ENCODE data around the gene EIF4E3. TPM values are rescaled to one million over a fixed set of nuclear protein-coding genes. Genes with fewer than 3 reads are reported as not detected.

EIF4E3 gene
- total RNA-seq, 1 experiment from 2014 or later, result not detected

- no peak overlapping the region for H3K9ac ChIP-seq (ENCODE audit: low read length)
- no peaks in the 10 kb centered on the region for H3K27me3 ChIP-seq (ENCODE audit: low read length)
- H3K9me3 ChIP-seq (ENCODE audit: low read length), result no peaks in the 10 kb centered on the region
- H3K36me3 ChIP-seq (ENCODE audit: insufficient read depth, low read length), result no peaks in the 10 kb centered on the region
- no peaks in the 10 kb centered on the region for H3K4me1 ChIP-seq (ENCODE audit: low read length)
- H4K20me1 ChIP-seq (ENCODE audit: insufficient read depth, low read depth, low read length), result no peaks in the 10 kb centered on the region
- H3K27ac ChIP-seq (ENCODE audit: low read length), result no peak overlapping the region
- H2AFZ ChIP-seq (ENCODE audit: low read length), result no peak overlapping the region
- DNase-seq, result no peak
- no peak overlapping the region for H3K4me3 ChIP-seq (ENCODE audit: low read length)
- no peaks in the 10 kb centered on the region for H3K79me2 ChIP-seq (ENCODE audit: low read length)
- no peaks in the 10 kb centered on the region for H3K9me2 ChIP-seq (replicated peaks; ENCODE audit: insufficient read depth, low read length)
- H3K4me2 ChIP-seq (ENCODE audit: low read depth, low read length, poor library complexity, severe bottlenecking), result no peak overlapping the region
These were observed 7.1 kb downstream of the EIF4E3 start for GRCh38 chr3:71718072-71718471.

GRCh38 chr3:71714595-71714994 lies 10.6 kb downstream of the EIF4E3 start:
- Histone ChIP-seq H3K79me2 (ENCODE audit: low read length) (no peaks in the 10 kb centered on the region), H3K9ac (ENCODE audit: low read length) (no peak overlapping the region), H3K4me1 (ENCODE audit: low read length) (no peaks in the 10 kb centered on the region), H3K4me2 (ENCODE audit: low read depth, low read length, poor library complexity, severe bottlenecking) (no peak overlapping the region), H4K20me1 (ENCODE audit: insufficient read depth, low read depth, low read length) (no peaks in the 10 kb centered on the region), H3K9me2 (replicated peaks; ENCODE audit: insufficient read depth, low read length) (no peaks in the 10 kb centered on the region), H3K36me3 (ENCODE audit: insufficient read depth, low read length) (no peaks in the 10 kb centered on the region), H3K4me3 (ENCODE audit: low read length) (no peak overlapping the region), H2AFZ (ENCODE audit: low read length) (no peak overlapping the region), H3K9me3 (ENCODE audit: low read length) (no peaks in the 10 kb centered on the region), H3K27ac (ENCODE audit: low read length) (no peak overlapping the region), H3K27me3 (ENCODE audit: low read length) (no peaks in the 10 kb centered on the region)
- DNase-seq, result no peak

- Histone ChIP-seq H3K4me3 (ENCODE audit: low read length) (no peak overlapping the region), H3K27me3 (ENCODE audit: low read length) (no peaks in the 10 kb centered on the region), H3K79me2 (ENCODE audit: low read length) (no peaks in the 10 kb centered on the region), H3K9ac (ENCODE audit: low read length) (no peak overlapping the region), H2AFZ (ENCODE audit: low read length) (no peak overlapping the region), H3K4me1 (ENCODE audit: low read length) (no peaks in the 10 kb centered on the region), H3K4me2 (ENCODE audit: low read depth, low read length, poor library complexity, severe bottlenecking) (no peak overlapping the region), H3K27ac (ENCODE audit: low read length) (no peak overlapping the region), H3K9me2 (replicated peaks; ENCODE audit: insufficient read depth, low read length) (no peaks in the 10 kb centered on the region), H3K36me3 (ENCODE audit: insufficient read depth, low read length) (no peaks in the 10 kb centered on the region), H4K20me1 (ENCODE audit: insufficient read depth, low read depth, low read length) (no peaks in the 10 kb centered on the region), H3K9me3 (ENCODE audit: low read length) (no peaks in the 10 kb centered on the region)
- no peak for DNase-seq
These were observed 12.2 kb downstream of the EIF4E3 start for GRCh38 chr3:71713041-71713440.

GRCh38 chr3:71710906-71711494 lies 14.2 kb downstream of the EIF4E3 start:
- H3K9me3 ChIP-seq (ENCODE audit: low read length), result no peaks in the 10 kb centered on the region
- no peaks in the 10 kb centered on the region for H4K20me1 ChIP-seq (ENCODE audit: insufficient read depth, low read depth, low read length)
- H3K9ac ChIP-seq (ENCODE audit: low read length), result no peak overlapping the region
- no peak overlapping the region for H3K4me2 ChIP-seq (ENCODE audit: low read depth, low read length, poor library complexity, severe bottlenecking)
- no peaks in the 10 kb centered on the region for H3K36me3 ChIP-seq (ENCODE audit: insufficient read depth, low read length)
- H3K9me2 ChIP-seq (replicated peaks; ENCODE audit: insufficient read depth, low read length), result no peaks in the 10 kb centered on the region
- no peaks in the 10 kb centered on the region for H3K79me2 ChIP-seq (ENCODE audit: low read length)
- H3K27me3 ChIP-seq (ENCODE audit: low read length), result no peaks in the 10 kb centered on the region
- H3K27ac ChIP-seq (ENCODE audit: low read length), result no peak overlapping the region
- DNase-seq, result peak; percentile 80
- no peak overlapping the region for H3K4me3 ChIP-seq (ENCODE audit: low read length)
- no peaks in the 10 kb centered on the region for H3K4me1 ChIP-seq (ENCODE audit: low read length)
- H2AFZ ChIP-seq (ENCODE audit: low read length), result no peak overlapping the region

GRCh38 chr3:71709908-71710511 lies 15.2 kb downstream of the EIF4E3 start:
- Histone ChIP-seq H3K4me1 (ENCODE audit: low read length) (no peaks in the 10 kb centered on the region), H3K27ac (ENCODE audit: low read length) (no peak overlapping the region), H3K4me3 (ENCODE audit: low read length) (no peak overlapping the region), H3K79me2 (ENCODE audit: low read length) (no peaks in the 10 kb centered on the region), H3K9me2 (replicated peaks; ENCODE audit: insufficient read depth, low read length) (no peaks in the 10 kb centered on the region), H3K9ac (ENCODE audit: low read length) (no peak overlapping the region), H3K4me2 (ENCODE audit: low read depth, low read length, poor library complexity, severe bottlenecking) (no peak overlapping the region), H4K20me1 (ENCODE audit: insufficient read depth, low read depth, low read length) (no peaks in the 10 kb centered on the region), H3K27me3 (ENCODE audit: low read length) (no peaks in the 10 kb centered on the region), H3K36me3 (ENCODE audit: insufficient read depth, low read length) (no peaks in the 10 kb centered on the region), H2AFZ (ENCODE audit: low read length) (no peak overlapping the region), H3K9me3 (ENCODE audit: low read length) (no peaks in the 10 kb centered on the region)
- DNase-seq, result no peak

GRCh38 chr3:71708476-71709105 lies 16.6 kb downstream of the EIF4E3 start:
- H3K9ac ChIP-seq (ENCODE audit: low read length), result no peak overlapping the region
- H2AFZ ChIP-seq (ENCODE audit: low read length), result no peak overlapping the region
- H3K9me3 ChIP-seq (ENCODE audit: low read length), result no peaks in the 10 kb centered on the region
- DNase-seq, result no peak
- no peaks in the 10 kb centered on the region for H3K27me3 ChIP-seq (ENCODE audit: low read length)
- H3K79me2 ChIP-seq (ENCODE audit: low read length), result no peaks in the 10 kb centered on the region
- no peaks in the 10 kb centered on the region for H4K20me1 ChIP-seq (ENCODE audit: insufficient read depth, low read depth, low read length)
- H3K36me3 ChIP-seq (ENCODE audit: insufficient read depth, low read length), result no peaks in the 10 kb centered on the region
- H3K4me1 ChIP-seq (ENCODE audit: low read length), result no peaks in the 10 kb centered on the region
- H3K4me2 ChIP-seq (ENCODE audit: low read depth, low read length, poor library complexity, severe bottlenecking), result no peak overlapping the region
- H3K4me3 ChIP-seq (ENCODE audit: low read length), result no peak overlapping the region
- H3K27ac ChIP-seq (ENCODE audit: low read length), result no peak overlapping the region
- H3K9me2 ChIP-seq (replicated peaks; ENCODE audit: insufficient read depth, low read length), result no peaks in the 10 kb centered on the region

- H3K27ac ChIP-seq (ENCODE audit: low read length), result no peak overlapping the region
- H3K4me2 ChIP-seq (ENCODE audit: low read depth, low read length, poor library complexity, severe bottlenecking), result no peak overlapping the region
- H3K36me3 ChIP-seq (ENCODE audit: insufficient read depth, low read length), result no peaks in the 10 kb centered on the region
- H2AFZ ChIP-seq (ENCODE audit: low read length), result no peak overlapping the region
- no peaks in the 10 kb centered on the region for H3K27me3 ChIP-seq (ENCODE audit: low read length)
- no peaks in the 10 kb centered on the region for H3K9me2 ChIP-seq (replicated peaks; ENCODE audit: insufficient read depth, low read length)
- H3K9me3 ChIP-seq (ENCODE audit: low read length), result no peaks in the 10 kb centered on the region
- no peaks in the 10 kb centered on the region for H3K79me2 ChIP-seq (ENCODE audit: low read length)
- no peak overlapping the region for H3K4me3 ChIP-seq (ENCODE audit: low read length)
- no peak overlapping the region for H3K9ac ChIP-seq (ENCODE audit: low read length)
- no peaks in the 10 kb centered on the region for H4K20me1 ChIP-seq (ENCODE audit: insufficient read depth, low read depth, low read length)
- no peak for DNase-seq
- no peaks in the 10 kb centered on the region for H3K4me1 ChIP-seq (ENCODE audit: low read length)
These were observed 17.6 kb downstream of the EIF4E3 start for GRCh38 chr3:71707595-71707994.

- Histone ChIP-seq H2AFZ (ENCODE audit: low read length) (no peak overlapping the region), H3K9me3 (ENCODE audit: low read length) (no peaks in the 10 kb centered on the region)
These were observed 19.5 kb downstream of the EIF4E3 start for GRCh38 chr3:71705681-71706080.

More at GRCh38 chr3:71705681-71706080, 19.5 kb downstream of the EIF4E3 start:
- DNase-seq, result no peak
- Histone ChIP-seq H3K4me2 (ENCODE audit: low read depth, low read length, poor library complexity, severe bottlenecking) (no peak overlapping the region), H3K4me3 (ENCODE audit: low read length) (no peak overlapping the region), H4K20me1 (ENCODE audit: insufficient read depth, low read depth, low read length) (no peaks in the 10 kb centered on the region), H3K27ac (ENCODE audit: low read length) (no peak overlapping the region), H3K9ac (ENCODE audit: low read length) (no peak overlapping the region), H3K36me3 (ENCODE audit: insufficient read depth, low read length) (no peaks in the 10 kb centered on the region), H3K27me3 (ENCODE audit: low read length) (no peaks in the 10 kb centered on the region), H3K79me2 (ENCODE audit: low read length) (no peaks in the 10 kb centered on the region), H3K9me2 (replicated peaks; ENCODE audit: insufficient read depth, low read length) (no peaks in the 10 kb centered on the region), H3K4me1 (ENCODE audit: low read length) (no peaks in the 10 kb centered on the region)
